NCI-H345 treated with DMSO at 0.1 percent for 48 hours (cell line): ENCODE data around the gene PI4KA.

Source experiments
- DNase-seq: peaks from one replicate; lab custom pipeline; 2025; ENCODE audit not compliant: unreplicated experiment; lab: John Stamatoyannopoulos, UW

The PI4KA gene

DNA sequence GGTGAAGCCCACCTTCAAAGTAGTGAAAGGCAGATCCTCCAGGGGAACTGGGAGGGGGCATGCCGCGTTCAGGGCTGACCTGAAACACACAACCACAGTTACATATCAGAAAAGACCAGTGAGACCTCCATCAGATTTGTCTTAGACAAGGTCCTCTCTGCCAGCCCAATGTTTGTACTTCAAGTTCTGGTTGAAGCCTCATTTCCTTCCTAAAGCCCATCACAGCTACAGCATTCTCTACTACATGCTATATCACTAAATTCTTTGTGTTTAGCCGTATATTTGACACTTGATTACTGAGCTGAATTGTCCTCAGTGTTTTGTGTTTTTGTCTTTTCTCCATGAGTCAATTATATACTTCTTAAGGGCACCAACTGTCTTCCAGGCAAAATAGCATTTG, 40.1 kb downstream of the PI4KA start:
- no peak for DNase-seq

DNA sequence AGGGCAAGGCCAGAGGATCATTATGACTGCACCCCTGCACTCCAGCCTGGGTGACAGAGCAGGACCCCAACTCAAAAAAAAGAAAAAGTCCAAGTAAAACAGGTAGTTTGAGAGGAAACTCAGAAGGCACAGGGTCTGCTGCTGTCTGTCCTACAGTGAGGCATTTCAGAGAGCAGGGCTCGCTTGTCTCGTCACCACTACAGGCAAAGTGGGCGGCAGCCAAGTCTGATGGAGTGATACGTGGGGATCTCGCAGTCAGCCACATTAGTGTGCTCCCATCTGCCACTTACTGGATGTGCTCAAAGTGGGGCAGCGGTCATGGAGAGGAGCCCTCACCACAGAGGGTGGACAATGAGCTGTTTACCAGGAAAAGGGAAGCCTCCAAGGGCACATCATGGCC, 42.1 kb downstream of the PI4KA start:
- DNase-seq, result no peak

DNA sequence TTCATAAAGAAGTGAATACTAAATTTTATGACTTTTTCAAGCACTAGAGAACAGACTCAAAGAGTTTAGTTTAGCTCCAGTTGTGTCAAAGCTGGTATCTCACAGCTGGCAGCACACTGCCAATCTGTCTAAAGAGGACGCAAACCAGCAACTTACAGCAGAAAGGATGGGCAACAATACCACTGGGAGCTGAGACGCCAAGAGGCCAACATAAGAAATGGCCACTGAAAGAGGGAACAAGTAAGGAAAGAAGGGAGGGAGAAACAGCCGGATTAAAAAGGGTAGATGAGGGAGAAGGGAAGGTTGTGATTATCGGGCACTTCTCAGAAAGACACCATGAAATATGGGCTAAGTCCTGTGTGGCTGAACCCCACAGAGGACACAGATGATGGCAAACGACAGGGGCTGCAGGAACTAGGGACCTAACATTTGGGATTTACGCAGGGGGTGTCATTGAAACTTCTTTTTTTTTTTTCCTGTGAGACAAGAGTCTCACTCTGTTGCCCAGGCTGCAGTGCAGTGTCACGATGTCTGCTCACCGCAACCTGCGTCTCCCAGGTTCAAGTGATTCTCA, 43.0 kb downstream of the PI4KA start:
- DNase-seq, result no peak

DNA sequence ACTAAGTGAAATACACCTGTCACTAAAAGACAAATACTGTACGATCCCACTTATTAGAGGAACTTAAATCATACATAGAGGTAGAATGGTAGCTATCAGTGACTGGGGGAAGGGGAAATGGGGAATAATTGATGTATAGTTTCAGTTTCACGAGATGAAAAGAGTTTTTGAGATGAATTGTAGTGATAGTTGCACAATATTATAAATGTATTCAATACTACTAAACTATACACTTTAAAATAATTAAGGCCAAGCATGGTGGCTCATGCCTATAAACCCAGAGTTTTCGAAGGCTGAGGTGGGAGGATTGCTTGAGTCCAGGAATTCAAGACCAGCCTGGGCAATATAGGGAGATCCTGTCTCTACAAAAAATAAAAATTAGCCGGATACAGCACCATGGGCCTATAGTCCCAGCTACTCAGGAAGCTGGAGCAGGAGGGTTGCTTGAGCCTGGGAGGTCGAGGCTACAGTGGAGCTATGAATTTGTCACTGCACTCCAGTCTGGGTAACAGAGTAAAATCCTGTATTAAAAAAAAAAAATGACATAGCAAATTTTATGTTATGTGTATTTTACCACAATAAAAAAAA, 44.3 kb downstream of the PI4KA start:
- DNase-seq, result no peak

DNA sequence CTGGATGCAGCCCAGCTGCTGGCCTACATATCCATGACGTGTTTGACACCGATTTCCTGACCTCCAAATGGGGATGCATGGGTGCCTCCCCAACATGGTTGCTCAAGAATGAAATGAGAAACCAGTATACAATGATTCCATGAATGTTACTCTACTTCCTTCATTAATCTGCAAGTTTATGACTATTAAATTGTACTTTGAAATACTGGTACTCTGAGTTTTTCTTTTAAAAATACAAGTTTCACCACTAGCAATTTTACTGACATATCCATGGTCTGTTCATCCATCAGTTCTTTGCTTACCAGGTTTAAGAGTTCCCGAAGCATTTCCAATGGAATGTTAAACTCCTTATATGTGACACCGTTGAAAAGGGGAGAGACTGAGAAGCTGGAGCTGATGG, 45.6 kb downstream of the PI4KA start:
- DNase-seq, result no peak

DNA sequence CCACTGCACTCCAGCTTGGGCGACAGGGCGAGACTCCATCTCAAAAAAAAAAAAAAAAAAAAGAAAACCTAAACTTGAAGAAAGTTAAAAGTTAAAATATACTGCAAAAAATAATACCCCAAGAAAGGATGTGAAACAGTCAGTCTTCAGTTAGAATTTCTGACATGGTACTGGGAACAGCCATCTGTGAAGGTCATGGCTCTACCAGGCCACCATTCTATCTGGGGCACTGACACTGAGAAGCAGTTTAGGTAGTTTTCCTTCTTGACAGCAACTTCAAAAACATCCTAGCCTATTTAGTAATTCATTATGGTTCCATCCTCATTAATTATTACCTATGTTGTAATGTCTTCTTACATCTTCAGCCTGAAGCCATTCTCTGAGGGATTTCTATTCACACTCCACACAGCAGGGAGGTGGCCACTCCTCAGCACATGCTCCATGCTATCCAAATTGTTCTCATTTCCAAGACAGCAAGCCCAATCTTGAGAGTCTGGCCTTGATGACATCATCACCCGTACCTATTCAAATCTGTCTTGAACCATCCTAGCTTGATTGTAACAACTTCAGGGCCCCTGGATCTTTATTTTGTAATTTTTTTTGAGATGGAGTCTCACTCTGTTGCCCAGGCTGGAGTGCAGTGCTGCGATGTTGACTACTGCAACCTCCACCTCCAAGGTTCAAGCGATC, 46.5 kb downstream of the PI4KA start:
- no peak for DNase-seq

DNA sequence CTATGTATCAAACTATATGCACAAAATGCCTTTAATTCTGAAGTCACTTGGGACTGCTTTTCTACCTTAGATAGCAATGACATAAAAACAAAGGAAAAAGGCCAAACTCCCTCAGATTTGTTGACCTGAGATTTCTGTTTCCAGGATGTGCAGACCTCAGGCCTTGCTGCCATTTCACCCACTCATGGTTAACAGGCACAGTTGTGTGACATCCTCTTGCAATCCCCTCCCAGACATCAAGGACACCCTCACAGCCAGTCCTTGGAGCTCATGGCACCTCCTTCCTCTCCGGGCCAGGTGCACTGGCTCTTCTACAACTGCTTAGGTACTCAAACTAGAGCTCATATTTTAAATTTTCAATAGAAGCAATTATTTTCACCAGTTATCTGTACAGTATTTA, 47.4 kb downstream of the PI4KA start:
- DNase-seq, result no peak

DNA sequence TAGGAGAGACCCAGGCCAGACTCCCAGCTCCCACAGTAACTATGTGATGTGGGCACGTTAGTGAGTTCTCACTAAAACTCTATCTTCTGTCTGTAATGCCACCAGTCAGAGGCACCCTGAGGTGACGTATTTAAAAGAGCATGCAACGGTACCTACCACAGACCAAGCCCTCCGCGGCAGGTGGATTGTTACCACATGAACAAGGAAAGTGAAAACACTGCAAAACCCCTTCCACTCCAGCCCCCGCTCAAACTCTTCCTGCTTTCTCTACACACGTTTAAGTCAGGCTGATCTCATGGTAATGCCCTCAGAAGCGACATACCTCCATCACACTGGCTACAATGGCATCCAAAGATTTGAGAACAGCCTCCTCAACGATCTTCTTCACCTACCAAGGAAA, 48.0 kb downstream of the PI4KA start:
- DNase-seq, result no peak

DNA sequence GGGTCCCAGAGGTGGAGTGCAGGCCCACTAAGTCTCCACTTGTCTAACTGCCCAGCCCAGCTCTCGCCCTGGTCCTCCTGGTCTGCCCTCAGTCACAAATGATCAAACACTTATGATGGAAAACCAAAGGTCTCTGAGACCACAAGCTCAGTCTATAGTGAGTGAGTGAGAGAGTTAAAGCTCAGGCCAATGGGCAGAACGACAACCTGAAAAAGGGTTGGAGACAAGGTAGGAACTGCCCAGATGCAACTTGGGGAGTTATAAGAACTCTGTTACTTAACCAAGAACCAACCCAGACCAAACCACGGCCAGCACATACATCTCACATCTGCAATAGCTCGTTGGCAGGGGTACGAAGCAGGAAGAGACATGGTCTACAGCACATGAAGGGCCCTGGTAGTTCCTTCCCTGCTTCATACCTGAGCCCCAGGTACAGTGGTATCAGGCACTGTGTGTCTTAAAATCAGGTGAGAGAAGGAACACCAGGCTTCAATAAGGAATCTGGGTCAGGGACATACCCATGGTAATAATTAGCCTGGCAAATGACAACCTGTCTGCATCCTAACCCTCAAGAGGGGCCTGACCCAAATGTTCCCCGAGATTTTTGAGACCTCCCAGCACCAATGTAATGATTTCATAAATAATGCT, 48.9 kb downstream of the PI4KA start:
- DNase-seq, result no peak

DNA sequence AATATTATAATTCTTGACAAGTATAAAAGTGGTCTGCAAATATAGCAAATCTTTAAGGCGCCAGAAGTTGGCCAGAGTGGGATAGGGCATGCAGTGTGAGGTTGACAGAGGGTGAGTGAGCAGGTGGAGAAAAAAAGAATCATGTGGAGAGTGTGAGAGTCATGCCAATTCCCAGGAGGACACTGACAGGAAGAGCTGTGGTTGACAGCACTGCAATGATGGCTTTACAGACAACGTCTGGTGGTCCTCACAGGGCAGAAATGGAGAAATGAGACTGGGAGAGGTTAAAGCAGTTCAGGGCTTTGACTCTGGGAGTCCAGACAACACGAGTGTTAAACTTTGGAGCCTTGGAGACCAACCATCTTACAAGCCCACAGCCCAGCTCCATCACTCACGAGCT, 49.8 kb downstream of the PI4KA start:
- DNase-seq, result no peak

DNA sequence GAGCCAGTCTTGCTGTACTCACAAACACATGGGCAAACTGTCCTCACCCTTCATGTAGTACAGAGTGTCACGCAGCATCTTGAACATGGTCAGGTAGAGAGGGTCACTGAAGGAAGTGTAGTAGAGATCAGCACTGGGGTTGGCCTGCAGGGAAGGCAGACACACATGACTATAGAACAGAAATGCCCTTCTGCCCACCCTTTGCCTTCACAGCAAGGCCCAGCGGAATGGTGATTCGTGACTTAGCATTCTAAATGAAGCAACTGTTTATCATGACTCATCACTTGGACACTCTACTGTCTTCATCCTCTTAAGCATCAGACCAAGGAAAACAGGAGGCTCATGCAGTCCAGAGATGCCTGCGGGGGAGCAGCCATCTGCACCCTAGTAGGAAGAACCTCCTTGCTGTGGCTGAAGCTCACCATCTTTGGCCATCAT, 51.3 kb downstream of the PI4KA start:
- no peak for DNase-seq

DNA sequence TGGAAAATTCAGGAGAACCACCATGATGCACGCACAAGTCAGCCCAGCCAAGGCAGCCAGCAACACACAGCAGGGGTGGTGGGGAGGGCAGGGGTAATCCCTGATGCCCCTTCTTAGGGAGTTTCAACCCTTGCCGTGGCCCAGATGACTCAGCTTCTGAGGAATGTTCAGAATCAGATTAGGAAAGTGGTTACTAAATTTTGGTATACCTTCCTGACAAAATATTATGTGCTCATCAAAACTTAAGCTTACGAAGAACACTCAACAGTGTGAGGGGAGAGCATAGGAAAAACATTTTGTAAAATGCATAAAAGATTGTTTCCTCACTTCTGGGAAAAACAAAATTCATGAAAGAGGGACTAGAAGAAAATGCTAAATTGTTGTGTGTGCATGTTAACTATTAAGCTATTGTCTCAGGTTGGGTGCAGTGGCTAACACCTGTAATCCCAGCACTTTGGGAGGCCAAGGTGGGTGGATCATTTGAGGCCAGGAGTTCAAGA, 52.6 kb downstream of the PI4KA start:
- no peak for DNase-seq

DNA sequence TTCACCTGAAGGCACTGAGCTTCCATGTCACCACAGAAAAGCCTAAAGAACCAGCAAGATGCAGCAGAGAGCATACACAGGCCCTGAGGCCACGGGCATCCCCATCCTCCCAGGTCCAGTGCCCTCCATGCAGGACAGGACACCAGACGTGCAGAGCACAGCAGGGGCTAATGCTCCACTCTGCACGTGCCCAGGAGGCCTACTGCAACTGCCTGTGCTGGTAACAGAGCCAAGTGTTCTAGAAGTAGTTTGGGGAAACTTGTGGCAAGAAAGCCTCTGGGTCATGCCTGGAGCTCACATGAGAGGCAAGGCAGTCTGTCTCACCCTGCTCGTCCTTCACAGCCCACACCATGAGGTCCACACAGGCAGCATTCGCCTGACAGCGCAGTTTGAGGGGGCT, 54.0 kb downstream of the PI4KA start:
- DNase-seq, result no peak

DNA sequence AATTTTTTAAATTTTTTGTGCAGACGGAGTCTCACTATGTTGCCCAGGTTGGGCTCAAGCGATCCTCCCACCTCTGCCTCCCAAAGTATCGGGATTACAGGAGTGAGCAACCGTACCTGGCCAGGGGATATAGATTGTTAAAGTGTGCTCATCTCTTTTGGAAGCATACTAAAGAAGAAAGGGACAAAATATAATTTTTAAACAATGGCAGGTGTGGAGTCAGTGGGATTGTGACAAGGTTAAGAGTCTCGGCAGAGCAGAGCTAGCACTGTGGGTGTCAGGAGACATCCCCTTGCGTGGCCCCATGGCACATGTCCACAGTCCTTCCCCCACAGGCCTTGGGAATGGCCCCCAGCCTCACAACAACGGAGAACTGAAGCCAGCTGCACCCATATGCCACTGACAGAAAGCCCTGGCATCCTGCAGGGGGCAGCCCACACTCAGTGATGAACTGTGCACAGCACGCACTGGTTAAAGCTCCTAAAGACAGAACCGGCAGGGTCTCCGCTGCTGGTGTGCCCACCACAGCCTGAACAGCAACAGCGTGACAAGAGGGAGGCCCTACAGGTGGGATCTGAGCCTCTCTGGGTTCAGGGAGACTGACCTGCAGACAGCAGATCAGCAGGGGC, 54.8 kb downstream of the PI4KA start:
- no peak for DNase-seq

DNA sequence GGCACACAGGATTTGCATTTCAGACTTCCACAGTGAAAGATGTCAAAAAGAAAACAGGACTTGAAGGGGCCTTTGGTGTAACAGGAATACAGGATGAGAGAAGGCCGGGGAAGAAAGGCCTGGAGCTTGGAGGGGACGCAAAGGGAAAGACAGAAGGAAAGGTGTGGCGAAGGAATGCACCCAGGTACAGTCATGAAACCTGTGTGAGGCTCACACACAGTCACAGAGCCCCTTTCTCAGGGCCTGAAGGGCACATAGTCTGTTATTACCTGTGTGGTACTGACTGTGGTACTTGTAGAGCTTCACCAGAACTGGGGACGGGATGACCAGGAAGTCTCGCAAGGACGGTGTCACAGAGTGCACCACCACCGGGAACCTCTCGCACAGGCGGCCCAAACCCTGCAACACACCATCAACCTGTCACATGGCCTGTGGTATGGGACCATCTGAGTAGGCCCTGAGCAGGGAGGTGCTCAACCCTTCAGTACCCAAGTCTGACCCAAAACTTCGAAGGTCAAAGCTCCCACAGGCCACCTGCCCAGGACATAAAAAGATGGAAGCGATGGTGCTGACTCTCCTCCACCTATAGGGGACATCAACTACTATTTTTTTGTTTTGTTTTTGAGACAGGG, 55.6 kb downstream of the PI4KA start:
- no peak for DNase-seq

DNA sequence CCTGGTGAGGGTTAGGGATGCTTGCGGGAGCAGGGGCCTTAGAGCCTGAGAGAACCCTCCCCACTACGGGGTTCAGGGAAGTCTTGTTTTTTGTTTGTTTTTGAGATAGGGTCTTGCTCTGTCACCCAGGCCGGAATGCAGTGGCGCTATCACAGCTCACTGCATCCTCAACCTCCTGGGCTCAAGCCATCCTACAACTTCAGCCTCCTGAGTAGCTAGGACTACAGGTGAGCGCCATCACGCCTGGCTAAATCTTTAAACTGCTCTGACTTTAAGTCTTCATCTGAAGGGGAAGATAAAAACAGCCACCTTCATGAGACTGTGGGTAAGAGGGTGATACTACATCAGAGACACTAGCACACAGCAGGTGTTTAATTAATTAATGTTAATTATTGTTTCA, 56.2 kb downstream of the PI4KA start:
- no peak for DNase-seq

DNA sequence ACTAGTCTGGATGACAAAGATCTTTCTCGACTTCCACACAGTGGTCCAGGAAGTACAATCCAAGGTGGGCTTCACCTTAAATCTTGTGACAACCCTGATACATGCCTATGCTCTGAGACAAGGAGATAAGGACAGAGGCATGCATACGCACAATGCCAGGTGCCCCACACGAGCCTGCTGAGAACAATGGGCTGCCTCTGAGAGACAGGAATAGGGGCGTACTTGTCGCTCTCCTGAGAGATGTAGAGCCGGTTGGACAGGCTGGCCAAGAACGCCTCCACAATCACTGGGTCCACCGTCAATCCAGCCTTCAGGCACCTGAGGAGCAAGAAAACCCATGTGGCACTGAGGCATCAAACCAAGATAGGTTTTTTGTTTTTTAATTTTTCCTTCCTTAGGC, 59.2 kb downstream of the PI4KA start:
- DNase-seq, result no peak

DNA sequence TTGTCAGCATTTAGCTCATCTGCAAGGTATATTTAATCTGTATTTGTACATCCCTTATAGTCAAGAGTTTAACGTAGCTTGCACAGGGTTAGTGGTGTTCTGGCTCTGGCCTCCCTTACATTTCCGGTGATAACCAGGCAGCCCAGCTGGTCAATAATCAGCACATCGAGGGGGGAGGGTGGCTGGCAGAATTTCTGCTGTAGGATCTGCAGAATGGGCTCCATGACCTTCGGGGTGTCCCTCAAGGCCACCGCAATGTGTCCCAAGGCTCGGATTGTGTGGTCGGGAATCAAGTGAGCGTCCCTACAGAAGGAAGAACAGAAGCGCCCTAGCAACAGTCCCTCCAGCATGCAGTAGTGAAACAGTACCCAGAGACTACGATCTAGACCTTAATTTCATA, 59.6 kb downstream of the PI4KA start:
- no peak for DNase-seq

DNA sequence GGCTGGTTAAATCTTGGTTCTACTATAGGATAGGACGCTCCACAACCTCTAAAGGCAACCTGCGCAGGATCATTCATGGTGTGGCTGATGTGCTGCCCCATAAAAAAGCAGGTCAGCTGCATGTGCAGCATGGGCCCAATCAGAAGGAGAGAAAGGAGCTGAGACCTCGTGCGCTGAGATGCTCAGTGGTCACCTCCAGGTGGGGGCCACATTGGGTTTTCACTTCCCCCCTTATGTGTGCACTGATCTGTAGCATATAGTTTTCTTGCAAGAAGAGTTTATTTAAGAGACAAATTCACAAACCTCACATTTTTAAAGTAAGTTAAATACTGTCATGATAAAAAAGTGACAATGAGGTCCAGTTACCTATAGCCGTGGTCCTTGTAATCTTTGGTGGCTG, 60.4 kb downstream of the PI4KA start:
- DNase-seq, result no peak

DNA sequence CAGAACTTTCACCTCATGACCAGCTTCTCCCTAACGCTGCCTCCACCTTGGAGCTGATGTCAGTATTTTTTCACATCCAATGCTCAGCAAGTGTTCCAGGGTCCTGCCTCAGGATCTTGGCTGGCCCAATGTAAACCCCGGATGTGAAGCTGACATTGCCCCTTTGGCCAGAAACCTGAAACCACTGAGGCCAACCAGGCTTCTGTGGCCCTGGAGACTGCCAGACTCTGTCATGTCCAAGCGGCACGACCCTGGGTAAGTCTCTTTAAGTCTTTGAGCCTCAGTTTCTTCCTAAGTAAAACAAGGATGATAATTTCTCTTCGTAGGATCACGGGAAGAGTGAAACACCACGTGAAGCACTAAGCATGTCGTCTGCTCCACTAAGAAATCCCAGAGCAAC, 61.9 kb downstream of the PI4KA start:
- no peak for DNase-seq
